ENCODE results near the gene UCN.

GRCh38 chr2:27290549-27290948 lies 17.7 kb downstream of the UCN start:
- TF ChIP-seq POLR2A (IDR thresholded peaks at IDR 0.05) (no peak), CTCF (IDR thresholded peaks at IDR 0.05) (no peak)
